ENCODE measurements around the gene RAB11FIP3. TPM values are rescaled to one million over a fixed set of nuclear protein-coding genes. Genes with fewer than 3 reads are reported as not detected.
A peak's percentile ranks its signal among the peaks of the same experiment; 100 is the strongest.

The RAB11FIP3 gene
- total RNA-seq, 4 donors from 2014 or later, result 55.5 to 136 (median 106) TPM

DNA sequence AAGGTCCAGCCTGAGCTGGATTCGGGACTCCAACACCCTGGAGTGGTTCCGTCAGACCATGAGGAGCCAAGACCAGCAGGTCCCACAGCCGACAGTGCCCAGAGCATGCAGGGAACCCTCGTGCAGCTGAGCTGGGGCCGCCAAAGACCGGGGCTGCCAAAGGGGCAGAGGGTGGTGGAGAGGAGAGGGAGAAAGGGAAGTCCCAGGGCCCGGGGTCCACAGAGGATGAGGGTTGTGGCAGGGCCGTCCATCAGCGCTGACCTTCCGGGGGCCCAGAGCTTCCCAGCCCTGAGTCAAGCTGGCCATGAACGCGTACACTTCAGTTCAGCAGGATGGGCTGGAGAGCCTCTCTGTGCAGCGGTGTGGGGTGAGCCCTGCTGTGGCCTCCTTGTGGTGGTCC, 95.4 kb downstream of the RAB11FIP3 start:
- no peak overlapping the region for H3K27ac ChIP-seq
- peaks cover 0 to 29% (median 2%) of the 10 kb centered on the region in 4 donors for H3K4me1 ChIP-seq
- H3K4me3 ChIP-seq, result no peak overlapping the region
- H3K9me3 ChIP-seq, result no peaks in the 10 kb centered on the region
- no peak for DNase-seq
- no peaks in the 10 kb centered on the region for H3K27me3 ChIP-seq
- peaks cover 0 to 48% (median 4%) of the 10 kb centered on the region in 3 donors for H3K36me3 ChIP-seq
- TF ChIP-seq, protein P1, sequence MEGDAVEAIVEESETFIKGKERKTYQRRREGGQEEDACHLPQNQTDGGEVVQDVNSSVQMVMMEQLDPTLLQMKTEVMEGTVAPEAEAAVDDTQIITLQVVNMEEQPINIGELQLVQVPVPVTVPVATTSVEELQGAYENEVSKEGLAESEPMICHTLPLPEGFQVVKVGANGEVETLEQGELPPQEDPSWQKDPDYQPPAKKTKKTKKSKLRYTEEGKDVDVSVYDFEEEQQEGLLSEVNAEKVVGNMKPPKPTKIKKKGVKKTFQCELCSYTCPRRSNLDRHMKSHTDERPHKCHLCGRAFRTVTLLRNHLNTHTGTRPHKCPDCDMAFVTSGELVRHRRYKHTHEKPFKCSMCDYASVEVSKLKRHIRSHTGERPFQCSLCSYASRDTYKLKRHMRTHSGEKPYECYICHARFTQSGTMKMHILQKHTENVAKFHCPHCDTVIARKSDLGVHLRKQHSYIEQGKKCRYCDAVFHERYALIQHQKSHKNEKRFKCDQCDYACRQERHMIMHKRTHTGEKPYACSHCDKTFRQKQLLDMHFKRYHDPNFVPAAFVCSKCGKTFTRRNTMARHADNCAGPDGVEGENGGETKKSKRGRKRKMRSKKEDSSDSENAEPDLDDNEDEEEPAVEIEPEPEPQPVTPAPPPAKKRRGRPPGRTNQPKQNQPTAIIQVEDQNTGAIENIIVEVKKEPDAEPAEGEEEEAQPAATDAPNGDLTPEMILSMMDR (IDR thresholded peaks at IDR 0.05), result no peak
- TF ChIP-seq POLR2A (IDR thresholded peaks at IDR 0.05), result no peak

DNA sequence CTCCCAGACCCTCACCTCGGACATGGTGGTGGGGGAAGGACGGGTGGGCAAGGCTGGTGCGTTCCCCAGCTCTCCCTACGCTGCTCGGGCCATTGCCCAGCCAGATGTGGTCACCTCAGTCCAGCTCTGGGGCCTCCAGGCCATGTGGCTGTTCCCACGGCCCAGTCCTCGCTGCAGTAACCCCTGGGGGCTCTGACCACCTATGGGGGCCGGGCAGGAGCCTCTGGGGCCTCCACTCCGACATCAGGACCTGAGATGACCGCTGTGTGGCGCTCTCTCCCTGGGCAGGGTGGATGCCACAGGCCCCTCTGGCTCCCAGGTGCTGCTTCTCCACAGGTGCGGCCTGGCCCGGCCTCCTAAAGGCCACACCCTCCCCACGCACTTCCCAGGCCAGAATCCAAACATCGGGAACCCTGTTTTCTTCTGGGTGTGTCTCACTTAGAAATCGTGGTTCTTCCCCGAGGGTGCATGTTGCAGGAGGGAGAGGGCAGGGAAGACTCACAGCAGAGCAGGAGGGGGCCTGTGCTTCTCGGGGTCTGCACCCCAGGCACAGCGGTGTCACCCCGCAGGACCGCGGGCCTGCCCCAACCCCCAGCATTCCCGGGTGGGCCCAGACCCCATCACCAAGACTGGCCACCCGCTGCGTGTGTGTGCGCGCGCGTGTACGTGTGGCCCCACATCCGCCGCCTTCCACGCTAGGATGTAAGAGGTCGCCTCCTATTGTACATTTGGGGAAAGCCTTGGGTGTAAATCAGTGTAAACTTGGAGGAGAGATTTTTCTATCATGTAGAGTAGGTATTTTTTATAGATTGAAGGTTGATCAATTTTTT, 96.1 kb downstream of the RAB11FIP3 start:
- TF ChIP-seq, protein P1 (IDR thresholded peaks at IDR 0.05), result peak in 4 of 6 experiments; percentile 19 to 65 (median 62)
- no peak for TF ChIP-seq POLR2A (IDR thresholded peaks at IDR 0.05)
- Histone ChIP-seq H3K4me3 (no peak overlapping the region), H3K9me3 (no peaks in the 10 kb centered on the region), H3K27me3 (no peaks in the 10 kb centered on the region), H3K36me3 (peaks cover 0 to 40% (median 4%) of the 10 kb centered on the region in 3 donors), H3K4me1 (peaks cover 0 to 36% (median 9%) of the 10 kb centered on the region in 4 donors), H3K27ac (peak overlapping the region in 1 of 4 donors; percentile 22)
- peak in 2 of 3 donors; percentile 78 to 85 for DNase-seq

DNA sequence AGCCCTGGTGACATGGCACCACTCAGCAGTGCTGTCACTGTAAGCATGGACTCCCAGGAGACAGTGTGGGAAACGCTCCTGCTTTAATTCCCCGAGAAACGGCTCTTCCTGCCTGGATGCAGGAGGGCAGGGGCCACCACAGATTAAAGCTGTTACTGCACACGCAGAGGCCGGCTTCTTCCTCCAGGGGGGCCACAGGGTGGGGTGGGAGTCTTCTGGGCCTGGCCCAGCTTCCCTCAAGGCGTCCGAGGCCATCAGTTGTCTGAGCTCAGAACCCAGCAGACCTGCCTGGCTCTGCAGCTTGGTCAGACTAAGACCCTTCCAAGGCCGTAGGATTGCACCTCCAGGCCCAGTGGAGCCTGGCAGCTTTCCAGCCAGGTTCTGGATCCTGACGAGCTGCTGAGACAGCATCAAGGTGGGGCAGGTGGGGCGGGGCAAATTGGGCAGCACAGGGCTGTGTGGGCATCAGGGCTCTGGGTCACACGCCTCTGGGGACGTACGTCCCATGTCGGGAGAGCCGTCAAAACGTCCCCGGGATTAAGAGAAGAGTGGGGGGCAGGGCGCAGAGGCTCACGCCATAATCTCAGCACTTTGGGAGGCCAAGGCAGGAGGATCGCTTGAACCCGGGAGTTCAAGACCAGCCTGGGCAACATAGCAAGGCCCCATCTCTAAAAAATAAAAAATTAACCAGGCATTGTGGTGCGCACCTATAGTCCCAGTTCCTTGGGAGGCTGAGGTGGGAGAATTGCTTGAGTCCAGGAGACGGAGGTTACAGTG, 97.1 kb downstream of the RAB11FIP3 start:
- Histone ChIP-seq H3K4me1 (peaks cover 0 to 37% (median 11%) of the 10 kb centered on the region in 4 donors), H3K9me3 (no peaks in the 10 kb centered on the region), H3K4me3 (no peak overlapping the region), H3K36me3 (peaks cover 0 to 34% (median 4%) of the 10 kb centered on the region in 3 donors), H3K27me3 (no peaks in the 10 kb centered on the region), H3K27ac (no peak overlapping the region)
- TF ChIP-seq, protein P1 (IDR thresholded peaks at IDR 0.05), result no peak
- no peak for TF ChIP-seq POLR2A (IDR thresholded peaks at IDR 0.05)
- peak in 1 of 3 donors; percentile 55 for DNase-seq

DNA sequence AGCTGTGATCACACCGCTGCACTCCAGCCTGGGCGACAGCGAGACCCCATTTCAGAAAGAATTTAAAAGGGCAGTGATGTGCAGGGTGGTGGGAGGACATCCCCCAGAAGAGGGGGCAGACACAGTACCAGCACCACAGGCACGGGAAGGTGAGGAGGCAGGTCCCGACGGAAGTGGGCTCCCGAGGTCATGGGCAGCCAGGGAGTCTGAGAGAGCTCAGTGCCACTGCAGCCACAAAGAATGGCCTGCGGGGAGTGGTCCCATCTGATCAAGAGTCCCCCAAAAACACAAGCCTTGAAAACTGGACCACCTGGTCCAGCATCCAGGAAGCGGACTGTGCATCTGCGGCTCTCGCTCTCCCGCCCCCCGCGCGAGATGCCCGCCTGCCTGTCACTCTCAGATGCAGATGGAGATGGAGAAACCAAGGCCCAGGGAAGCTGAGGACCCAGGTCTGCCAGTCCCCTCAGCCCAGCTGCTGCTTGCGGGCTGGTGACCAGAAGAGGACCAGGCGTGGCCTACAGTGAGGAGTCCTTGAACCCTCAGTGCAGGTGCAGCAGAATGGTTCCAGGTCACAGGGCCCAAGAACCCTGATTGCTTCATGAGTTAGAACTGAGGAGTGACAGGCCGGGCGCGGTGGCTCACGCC, 97.8 kb downstream of the RAB11FIP3 start:
- Histone ChIP-seq H3K4me1 (peaks cover 0 to 37% (median 11%) of the 10 kb centered on the region in 4 donors), H3K27ac (no peak overlapping the region), H3K36me3 (peaks cover 0 to 33% (median 4%) of the 10 kb centered on the region in 3 donors), H3K9me3 (no peaks in the 10 kb centered on the region), H3K27me3 (no peaks in the 10 kb centered on the region), H3K4me3 (no peak overlapping the region)
- TF ChIP-seq POLR2A (IDR thresholded peaks at IDR 0.05), result no peak
- TF ChIP-seq, protein P1 (IDR thresholded peaks at IDR 0.05), result no peak
- peak in 1 of 3 donors; percentile 53 for DNase-seq
